HG03039 (cell line): ENCODE measurements around the gene MOCS2.
"Not testable (repeated sequence)": the region's sequence is repeated elsewhere in the genome, so short reads cannot be mapped to it uniquely, and the experiment has no call there.

Experiments used
- ATAC-seq: cut with Tn5 transposase; IDR thresholded peaks from one replicate; pipeline ENCODE4 v1.9.1; 2021; ENCODE audit warnings: mild to moderate bottlenecking, moderate library complexity; ENCODE audit not compliant: unreplicated experiment

The MOCS2 gene

GRCh38 chr5:53109443-53110127 is at the start of gene MOCS2:
Gene MOCS2 (minus strand): TSS chr5:53109757. CDS start chr5:53107174, 2,583 bp downstream.
- ATAC-seq: peak; percentile 96

GRCh38 chr5:53151713-53152458 is 42.3 kb upstream of the MOCS2 start:
- no peak for ATAC-seq

GRCh38 chr5:53133020-53133419 is 23.5 kb upstream of the MOCS2 start:
- no peak for ATAC-seq

GRCh38 chr5:53130266-53130665 is 20.7 kb upstream of the MOCS2 start:
- no peak for ATAC-seq

- no peak for ATAC-seq
Observed at GRCh38 chr5:53128481-53128880, 18.9 kb upstream of the MOCS2 start.

- no peak for ATAC-seq
Observed at GRCh38 chr5:53127107-53127506, 17.6 kb upstream of the MOCS2 start.

- ATAC-seq: no peak
Observed at GRCh38 chr5:53126521-53126920, 17.0 kb upstream of the MOCS2 start.

- no peak for ATAC-seq
Observed at GRCh38 chr5:53123702-53124101, 14.1 kb upstream of the MOCS2 start.

- ATAC-seq: no peak
Observed at GRCh38 chr5:53120165-53120564, 10.6 kb upstream of the MOCS2 start.

- ATAC-seq: no peak
Observed at GRCh38 chr5:53118879-53119278, 9.3 kb upstream of the MOCS2 start.

- no peak for ATAC-seq
Observed at GRCh38 chr5:53116597-53116996, 7.0 kb upstream of the MOCS2 start.

- no peak for ATAC-seq
Observed at GRCh38 chr5:53114988-53115387, 5.4 kb upstream of the MOCS2 start.

GRCh38 chr5:53113947-53114346 is 4.4 kb upstream of the MOCS2 start:
- ATAC-seq: no peak

GRCh38 chr5:53112909-53113308 is 3.4 kb upstream of the MOCS2 start:
- no peak for ATAC-seq

GRCh38 chr5:53112307-53112706 is 2.8 kb upstream of the MOCS2 start:
- ATAC-seq: not testable (repeated sequence)

GRCh38 chr5:53111139-53111538 is 1.6 kb upstream of the MOCS2 start:
- no peak for ATAC-seq

GRCh38 chr5:53110156-53110555 is 599 bp upstream of the MOCS2 start:
- ATAC-seq: no peak

- peak; percentile 2 for ATAC-seq
Observed at GRCh38 chr5:53109056-53109442, 508 bp downstream of the MOCS2 start.

GRCh38 chr5:53105611-53106300 is 3.8 kb downstream of the MOCS2 start:
- no peak for ATAC-seq

GRCh38 chr5:53100606-53101005 is 9.0 kb downstream of the MOCS2 start:
- ATAC-seq: no peak

- no peak for ATAC-seq
Observed at GRCh38 chr5:53099546-53099945, 10.0 kb downstream of the MOCS2 start.
